Adrenal gland (tissue), 12 donors: Measurements from ENCODE around the gene ERC1. TPM values are rescaled to one million over a fixed set of nuclear protein-coding genes. Genes with fewer than 3 reads are reported as not detected.

Source experiments
- DNase-seq, 7 donors: peaks; one replicate each; pipeline ENCODE4 v3.0.0-alpha.2; 2019 to 2020
- H3K27ac ChIP-seq, 5 donors: fragments of 200-600 bp; sonication (generic) in 4 of 5; 1 replicate in 3 of 5; 2 replicates in 2 of 5; pipeline versions ENCODE4 v1.5.1 to v1.8.0; 2016 to 2020; ENCODE audit warnings: mild to moderate bottlenecking in 1 of 5
- H3K27me3 ChIP-seq: fragments of 200-600 bp; 2 replicates; pipeline ENCODE4 v1.8.0; 2021
- H3K36me3 ChIP-seq, 2 donors: fragments of 200-600 bp; replicated peaks in 1 of 2; 1 replicate in 1 of 2; 2 replicates in 1 of 2; pipeline versions ENCODE4 v1.5.1 to v1.8.0; 2018 to 2022
- H3K4me1 ChIP-seq, 2 donors: fragments of 200-600 bp; replicated peaks in 1 of 2; 1 replicate in 1 of 2; 2 replicates in 1 of 2; pipeline versions ENCODE4 v1.5.1 to v1.8.0; 2018 to 2021
- H3K4me3 ChIP-seq, 4 donors: fragments of 200-600 bp; sonication (generic) in 3 of 4; one replicate each; pipeline ENCODE4 v1.5.1; 2016 to 2018
- H3K9me3 ChIP-seq, 3 donors: fragments of 200-600 bp; sonication (generic) in 1 of 3; replicated peaks in 1 of 3; 1 replicate in 2 of 3; 2 replicates in 1 of 3; pipeline versions ENCODE4 v1.5.1 to v1.8.0; 2016 to 2021
- CTCF ChIP-seq, 6 experiments: fragments of 450-650 bp in 4 of 6; fragments of 200-600 bp in 2 of 6; sonication (generic) in 1 of 6; IDR thresholded peaks; 1 replicate in 5 of 6; 2 replicates in 1 of 6; pipeline versions ENCODE4 v1.5.1 to v1.8.0; 2016 to 2021; ENCODE audit warnings: antibody characterized with exemption in 6 of 6, mild to moderate bottlenecking in 2 of 6, moderate library complexity in 1 of 6
- POLR2A ChIP-seq, 2 donors: fragments of 450-650 bp; IDR thresholded peaks; one replicate each; pipeline ENCODE4 v1.6.1; 2017; ENCODE audit warnings: antibody characterized with exemption in 2 of 2, mild to moderate bottlenecking in 2 of 2, moderate library complexity in 1 of 2
- WGBS, 4 donors: extraction: QIAGEN DNeasy Blood & Tissue Kit in 2 of 4; methylation state at CpG; one replicate each; pipeline versions ENCODE4 v1.1.5 to v1.1.7; 2013 to 2017; 5-methylcytosine and 5-hydroxymethylcytosine counted together
- intact Hi-C, 2 donors: fragments of 100-400 bp; cut with DNase I; formaldehyde crosslinking; loops; one replicate each; pipeline versions ENCODE4 v1.14.1 to v1.15.0; 2022 to 2023
- polyA plus RNA-seq, 3 donors: library from polyadenylated mRNA; stranded (reverse); fragments of 200-250 nt in 2 of 3; fragments of 350-450 nt in 1 of 3; fragmentation: Illumina TruSeq in 1 of 3; extraction: RNeasy Lipid Tissue Mini Kit (QIAGEN cat#74804) in 1 of 3; gene quantifications; one replicate each; pipeline ENCODE4 v1.2.3, GENCODE V29; 2013 to 2014
- total RNA-seq, 9 donors: library from RNA; depleted of rRNA in 4 of 9; stranded (reverse); fragments of >200 nt in 4 of 9; fragments of 120-200 nt in 1 of 9; fragmentation: NEBNext Ultra II Directional in 1 of 9; extraction: Animal tissue kit (Norgen Biotek cat#: 25700) in 1 of 9; gene quantifications; one replicate each; pipeline versions ENCODE4 v1.1.0 to v1.2.4, GENCODE V29; 2013 to 2023
- donor health status: healthy with polysubstance abuse.
- donor health status: Bipolar disorder and iron deficiency.
- donor health status: DM: yes; HTN: yes; CAD: no.
- donor health status: DM: no; HTN: no; CAD: no.
- donor health status: DM: no; HTN: no; CAD: no.
- donor health status: DM: yes; HTN: yes; CAD: no.

ERC1 gene
- total and polyA plus RNA-seq, 12 donors: 4.1 to 79.5 (median 40.2) TPM

GRCh38 chr12:1523046-1523445 lies 532.0 kb downstream of the ERC1 start:
- Histone ChIP-seq H3K4me1 (no peaks in the 10 kb centered on the region), H3K27ac (no peak overlapping the region), H3K4me3 (no peak overlapping the region), H3K27me3 (peaks cover 2% of the 10 kb centered on the region), H3K9me3 (no peaks in the 10 kb centered on the region), H3K36me3 (no peaks in the 10 kb centered on the region)
- DNase-seq: peak in 1 of 7 donors; percentile 23
- WGBS, 4 donors: 88 to 93% (median 91%) methylated on average over 7 to 8 of the region's 8 CpGs
- intact Hi-C loops: no loop called here
- TF ChIP-seq CTCF (IDR thresholded peaks at IDR 0.05) (no peak), POLR2A (IDR thresholded peaks at IDR 0.05) (no peak)

- no peak for TF ChIP-seq POLR2A (IDR thresholded peaks at IDR 0.05)
- no peak for TF ChIP-seq CTCF (IDR thresholded peaks at IDR 0.05)
- Histone ChIP-seq H3K4me1 (no peaks in the 10 kb centered on the region), H3K4me3 (no peak overlapping the region), H3K36me3 (no peaks in the 10 kb centered on the region), H3K9me3 (no peaks in the 10 kb centered on the region), H3K27me3 (peaks cover 2% of the 10 kb centered on the region), H3K27ac (no peak overlapping the region)
- intact Hi-C loops: no loop called here
- DNase-seq: peak in 1 of 7 donors; percentile 24
- 62 to 70% (median 67%) methylated on average over 12 to 13 of the region's 13 CpGs for WGBS, 4 donors
Observed at GRCh38 chr12:1523558-1524050, 532.6 kb downstream of the ERC1 start.

- TF ChIP-seq POLR2A (IDR thresholded peaks at IDR 0.05) (no peak), CTCF (IDR thresholded peaks at IDR 0.05) (no peak)
- WGBS, 4 donors: 81 to 86% (median 84%) methylated on average over 10 of the region's 10 CpGs
- intact Hi-C loops: no loop called here
- no peak overlapping the region for H3K4me3 ChIP-seq
- H3K27ac ChIP-seq: no peak overlapping the region
- H3K9me3 ChIP-seq: no peaks in the 10 kb centered on the region
- no peak for DNase-seq
- no peaks in the 10 kb centered on the region for H3K4me1 ChIP-seq
- no peaks in the 10 kb centered on the region for H3K36me3 ChIP-seq
- H3K27me3 ChIP-seq: peaks cover 9% of the 10 kb centered on the region
Observed at GRCh38 chr12:1525858-1526257, 534.8 kb downstream of the ERC1 start.

- WGBS, 4 donors: 60 to 86% (median 68%) methylated on average over 4 of the region's 4 CpGs
- intact Hi-C loops: no loop called here
- H3K36me3 ChIP-seq: no peaks in the 10 kb centered on the region
- H3K4me3 ChIP-seq: no peak overlapping the region
- no peak overlapping the region for H3K27ac ChIP-seq
- TF ChIP-seq POLR2A (IDR thresholded peaks at IDR 0.05): no peak
- TF ChIP-seq CTCF (IDR thresholded peaks at IDR 0.05): no peak
- H3K4me1 ChIP-seq: peaks cover 0 to 6% of the 10 kb centered on the region in 2 donors
- H3K9me3 ChIP-seq: no peaks in the 10 kb centered on the region
- peaks cover 21% of the 10 kb centered on the region for H3K27me3 ChIP-seq
- DNase-seq: no peak
Observed at GRCh38 chr12:1527789-1528188, 536.8 kb downstream of the ERC1 start.
